Stimulated activated naive CD8-positive, alpha-beta T cell treated with anti-CD3 and anti-CD28 coated beads, Interleukin-15, Interleukin-2, amounts not matched to agents 100 U/mL and 50 U/mL, for 24 hours (primary cell): ENCODE data around the gene IL17RE.

Source experiments
- ATAC-seq: fragments of 150-1000 bp; cut with Tn5 transposase; one replicate; pipeline ENCODE4 v1.10.0; 2021
- DNase-seq: peaks from one replicate; pipeline ENCODE4 v3.0.0; 2021

The IL17RE gene

GRCh38 chr3:9903904-9904303 lies 1.3 kb downstream of the IL17RE start:
- ATAC-seq (no peak), DNase-seq (no peak)

GRCh38 chr3:9906480-9906879 lies 3.8 kb downstream of the IL17RE start:
- ATAC-seq (no peak), DNase-seq (no peak)

DNA sequence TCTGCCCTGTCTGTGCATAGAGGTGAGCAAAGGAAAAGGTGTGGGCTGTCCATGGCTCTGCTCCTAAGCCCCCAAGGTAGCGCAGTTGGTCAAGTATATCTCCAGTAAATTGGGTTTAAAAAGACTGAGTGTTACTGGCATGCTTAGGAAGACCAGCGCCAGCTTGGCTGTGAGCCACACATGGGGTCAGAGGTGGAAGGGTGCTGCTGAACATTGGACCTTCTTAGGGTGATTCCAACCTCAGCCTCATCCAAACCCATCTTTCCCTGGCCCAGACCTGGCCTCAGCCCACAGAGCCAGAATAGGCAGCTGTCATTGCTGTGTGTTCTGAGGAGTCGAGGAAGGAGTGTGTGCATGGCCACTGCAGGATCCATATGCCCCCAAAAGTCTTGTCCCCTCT lies 5.6 kb downstream of the IL17RE start:
- ATAC-seq: no peak
- no peak for DNase-seq

- ATAC-seq: peak; percentile 47
- no peak for DNase-seq
Observed at GRCh38 chr3:9909221-9910013, 6.8 kb downstream of the IL17RE start.

GRCh38 chr3:9911863-9912262 lies 9.2 kb downstream of the IL17RE start:
- ATAC-seq: no peak

GRCh38 chr3:9912294-9912935 lies 9.8 kb downstream of the IL17RE start:
- ATAC-seq (no peak), DNase-seq (no peak)

More at GRCh38 chr3:9911863-9912262, 9.2 kb downstream of the IL17RE start:
- no peak for DNase-seq

- no peak for DNase-seq
- ATAC-seq: no peak
Observed at GRCh38 chr3:9913601-9914000, 11.0 kb downstream of the IL17RE start.

DNA sequence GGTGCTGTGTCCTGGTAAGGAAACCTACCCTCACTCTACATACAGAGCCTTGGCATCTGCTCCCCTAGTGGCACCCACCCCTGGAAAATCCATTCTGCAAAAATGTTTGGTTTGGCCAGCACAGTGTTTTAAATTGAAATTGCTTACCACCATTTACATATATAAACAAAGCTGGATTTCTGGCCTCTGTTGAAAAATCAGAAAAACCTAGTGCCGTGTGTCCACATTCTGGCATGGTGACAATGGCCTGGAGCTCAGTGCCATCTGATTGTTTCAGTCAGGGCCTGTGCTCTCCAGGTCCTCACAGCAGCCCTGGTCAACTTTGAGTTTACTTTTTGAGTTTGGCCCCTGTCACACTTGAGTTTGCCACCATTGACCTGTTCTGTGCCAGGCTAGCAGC lies 11.4 kb downstream of the IL17RE start:
- no peak for DNase-seq
- ATAC-seq: no peak

DNA sequence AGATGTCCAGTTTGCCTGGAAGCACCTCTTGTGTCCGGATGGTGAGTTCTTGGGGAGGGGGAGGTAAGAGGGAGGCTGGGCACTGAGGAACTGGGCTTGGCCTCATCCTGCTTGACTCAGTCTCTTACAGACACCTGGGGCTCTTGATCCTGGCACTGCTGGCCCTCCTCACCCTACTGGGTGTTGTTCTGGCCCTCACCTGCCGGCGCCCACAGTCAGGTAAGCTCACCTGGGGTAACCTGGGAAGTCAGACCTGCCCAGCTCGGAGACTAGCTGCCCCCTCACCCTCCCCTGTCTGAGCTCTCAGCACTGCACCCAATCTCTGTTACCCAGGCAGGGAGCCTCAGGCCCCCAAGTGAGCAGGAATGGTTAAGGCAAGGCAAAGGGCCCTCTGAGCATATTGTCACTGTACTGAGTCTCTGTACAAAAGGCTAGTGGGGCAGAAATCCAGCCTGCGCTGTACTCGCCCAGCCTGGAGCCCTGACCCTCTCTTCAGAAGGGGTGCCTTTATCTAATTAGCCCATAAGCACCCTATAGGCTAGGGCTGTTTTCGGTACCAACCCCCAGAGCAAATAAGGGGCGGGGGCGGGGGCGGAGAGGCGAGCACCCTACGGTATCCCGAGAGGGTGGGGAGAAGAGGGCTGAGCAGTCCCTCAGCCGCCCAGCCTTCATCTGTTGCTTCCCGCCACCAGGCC lies 12.1 kb downstream of the IL17RE start:
- DNase-seq (no peak), ATAC-seq (peak; percentile 47)

- DNase-seq (peak; percentile 58), ATAC-seq (peak; percentile 26)
Observed at GRCh38 chr3:9915254-9916141, 12.8 kb downstream of the IL17RE start.

GRCh38 chr3:9916346-9916733 lies 13.7 kb downstream of the IL17RE start:
- no peak for DNase-seq
- ATAC-seq: no peak

DNA sequence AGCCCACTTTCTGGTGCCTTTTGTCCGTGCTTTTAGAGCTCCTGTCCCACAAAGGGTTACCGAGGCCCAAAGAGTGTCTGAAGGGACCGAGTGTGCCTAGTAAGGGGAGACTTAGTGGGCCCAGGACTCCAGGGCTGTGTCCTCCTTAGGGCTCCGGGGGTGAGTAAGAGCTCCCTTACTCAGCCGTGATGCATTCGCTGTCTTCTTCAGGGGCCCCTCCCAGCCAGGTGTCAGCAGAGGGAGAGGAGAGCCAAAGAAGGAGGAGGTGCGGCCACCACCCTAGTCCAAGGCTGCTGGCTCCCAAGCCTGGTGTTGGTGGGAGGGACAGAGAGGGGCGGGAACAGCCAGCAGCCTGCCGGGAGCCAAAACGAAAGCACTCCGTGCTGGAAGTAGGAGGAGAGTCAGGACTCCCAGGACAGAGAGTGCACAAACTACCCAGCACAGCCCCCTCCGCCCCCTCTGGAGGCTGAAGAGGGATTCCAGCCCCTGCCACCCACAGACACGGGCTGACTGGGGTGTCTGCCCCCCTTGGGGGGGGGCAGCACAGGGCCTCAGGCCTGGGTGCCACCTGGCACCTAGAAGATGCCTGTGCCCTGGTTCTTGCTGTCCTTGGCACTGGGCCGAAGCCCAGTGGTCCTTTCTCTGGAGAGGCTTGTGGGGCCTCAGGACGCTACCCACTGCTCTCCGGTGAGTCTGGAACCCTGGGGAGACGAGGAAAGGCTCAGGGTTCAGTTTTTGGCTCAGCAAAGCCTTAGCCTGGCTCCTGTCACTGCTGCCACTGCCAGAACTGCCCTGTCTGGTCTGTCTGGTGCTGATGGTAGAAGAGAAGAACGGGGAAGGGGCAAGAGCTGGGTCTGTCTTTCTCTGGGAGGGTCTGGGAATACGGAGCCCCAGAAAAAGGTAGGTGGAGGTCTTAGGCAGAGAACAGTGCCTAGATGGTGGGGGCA lies 14.4 kb downstream of the IL17RE start, which contains the start of gene IL17RC:
Gene IL17RC, plus strand, starts transcription at position 365 of the 947 bp plus-strand sequence. Its CDS starts 218 bp downstream, at position 583.
- ATAC-seq (peak; percentile 78), DNase-seq (peak; percentile 55)

- DNase-seq: no peak
- ATAC-seq: no peak
Observed at GRCh38 chr3:9917820-9918219, 15.2 kb downstream of the IL17RE start.

DNA sequence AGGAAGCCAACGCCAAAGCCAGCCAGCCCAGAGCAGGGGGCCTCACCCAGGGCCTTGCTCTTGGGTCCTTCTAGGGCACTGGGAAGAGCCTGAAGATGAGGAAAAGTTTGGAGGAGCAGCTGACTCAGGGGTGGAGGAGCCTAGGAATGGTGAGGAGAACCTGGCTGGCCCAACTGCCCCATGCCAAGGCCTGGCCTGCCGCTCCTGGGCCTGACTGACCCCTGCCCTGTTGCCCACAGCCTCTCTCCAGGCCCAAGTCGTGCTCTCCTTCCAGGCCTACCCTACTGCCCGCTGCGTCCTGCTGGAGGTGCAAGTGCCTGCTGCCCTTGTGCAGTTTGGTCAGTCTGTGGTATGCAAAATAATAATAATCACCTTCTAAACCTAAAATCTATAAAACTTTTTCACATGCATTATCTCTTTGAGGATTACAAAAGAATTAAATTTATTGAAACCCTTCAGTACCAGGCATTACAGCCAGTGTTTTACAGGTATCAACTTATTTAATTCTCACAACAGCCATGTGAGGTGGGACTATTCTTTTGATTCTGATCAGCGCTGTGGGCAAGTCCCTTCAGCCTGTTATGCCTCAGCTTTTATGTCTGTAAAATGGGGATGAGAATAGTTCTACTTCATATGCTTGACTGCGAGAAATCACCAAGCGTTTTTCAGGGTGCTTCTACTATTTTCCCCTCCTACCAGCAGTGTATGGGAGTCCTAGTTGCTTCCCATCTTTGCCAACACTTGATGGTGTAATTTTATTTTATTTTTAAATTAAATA lies 15.8 kb downstream of the IL17RE start:
- DNase-seq (no peak), ATAC-seq (no peak)

GRCh38 chr3:9928158-9928557 lies 25.5 kb downstream of the IL17RE start:
- DNase-seq (no peak), ATAC-seq (no peak)

DNA sequence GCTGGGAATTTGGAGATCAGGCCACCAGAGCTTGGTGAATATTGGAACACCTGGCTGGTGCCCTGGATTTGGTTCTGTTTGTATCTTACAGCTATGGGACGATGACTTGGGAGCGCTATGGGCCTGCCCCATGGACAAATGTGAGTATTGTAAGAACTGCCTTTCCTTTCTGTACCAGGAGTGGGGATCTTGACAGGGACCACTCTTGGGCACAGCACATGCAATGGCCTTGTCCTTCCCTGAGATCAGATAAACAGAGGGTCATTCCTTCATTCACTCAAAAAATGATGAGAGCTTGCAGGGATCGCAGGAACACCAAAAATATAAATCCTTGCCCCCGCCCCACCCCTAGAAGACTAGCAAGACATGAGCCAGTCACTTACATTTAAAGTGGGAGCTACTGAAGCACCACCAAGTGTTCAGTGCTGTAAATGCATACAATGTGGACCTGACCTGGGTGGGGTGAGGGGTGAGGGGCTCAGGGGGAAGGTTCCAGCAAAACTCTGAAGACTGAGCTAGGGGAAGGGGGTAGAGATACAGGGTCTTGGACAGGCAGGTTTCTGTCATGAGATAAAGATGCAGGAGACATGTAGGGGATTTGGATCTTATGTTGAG lies 28.3 kb downstream of the IL17RE start:
- ATAC-seq: no peak
- DNase-seq: peak; percentile 23

- no peak for DNase-seq
- ATAC-seq: no peak
Observed at GRCh38 chr3:9932535-9932842, 29.8 kb downstream of the IL17RE start.

GRCh38 chr3:9932843-9933560 lies 30.4 kb downstream of the IL17RE start:
- DNase-seq (peak; percentile 92), ATAC-seq (peak; percentile 88)
